Measurements from ENCODE around the gene CLEC11A. TPM values are rescaled to one million over a fixed set of nuclear protein-coding genes. Genes with fewer than 3 reads are reported as not detected.

Gene CLEC11A
- total RNA-seq, 2 experiments from 2014 or later: 2.0 to 4.5 TPM

DNA sequence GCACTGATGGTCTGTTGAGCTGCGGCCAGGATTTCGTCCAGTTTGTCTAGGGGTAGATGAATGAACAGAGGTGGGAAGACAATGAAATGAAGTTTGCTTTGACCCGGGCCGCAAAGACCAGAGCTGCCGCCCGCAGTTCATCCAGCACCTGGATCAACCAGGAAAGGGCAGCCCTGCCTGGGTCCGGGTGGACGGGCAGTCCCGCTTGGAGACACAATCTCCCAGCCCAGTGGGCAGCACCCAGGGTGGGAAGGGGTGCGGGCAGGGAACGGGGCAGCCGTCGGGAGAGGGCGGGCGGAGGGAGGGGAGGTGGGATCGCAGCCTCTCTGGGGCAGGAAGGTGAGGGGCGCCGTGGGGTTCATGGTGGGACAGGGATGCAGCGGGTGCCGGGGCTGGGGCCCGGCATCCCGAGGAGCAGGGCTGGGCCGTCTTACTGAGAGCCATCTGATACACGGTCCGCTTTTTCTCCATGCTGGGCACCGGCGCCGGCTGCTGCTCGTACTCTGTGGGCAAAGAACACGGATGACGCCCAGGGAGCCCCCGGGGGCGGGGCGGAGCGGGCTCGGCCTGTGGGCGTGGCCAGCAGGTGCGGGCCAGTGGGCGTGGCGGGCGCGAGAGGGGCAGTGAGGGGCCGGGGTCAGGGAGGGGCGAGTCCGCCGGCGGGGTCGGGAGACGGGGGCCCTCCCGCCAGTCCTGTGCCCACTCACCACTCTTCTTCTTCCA lies 36.7 kb upstream of the CLEC11A start:
- no peak for TF ChIP-seq EZH2phosphoT487 (IDR thresholded peaks at IDR 0.05; ENCODE audit: borderline replicate concordance, low read depth, low read length)
- TF ChIP-seq, protein P1, sequence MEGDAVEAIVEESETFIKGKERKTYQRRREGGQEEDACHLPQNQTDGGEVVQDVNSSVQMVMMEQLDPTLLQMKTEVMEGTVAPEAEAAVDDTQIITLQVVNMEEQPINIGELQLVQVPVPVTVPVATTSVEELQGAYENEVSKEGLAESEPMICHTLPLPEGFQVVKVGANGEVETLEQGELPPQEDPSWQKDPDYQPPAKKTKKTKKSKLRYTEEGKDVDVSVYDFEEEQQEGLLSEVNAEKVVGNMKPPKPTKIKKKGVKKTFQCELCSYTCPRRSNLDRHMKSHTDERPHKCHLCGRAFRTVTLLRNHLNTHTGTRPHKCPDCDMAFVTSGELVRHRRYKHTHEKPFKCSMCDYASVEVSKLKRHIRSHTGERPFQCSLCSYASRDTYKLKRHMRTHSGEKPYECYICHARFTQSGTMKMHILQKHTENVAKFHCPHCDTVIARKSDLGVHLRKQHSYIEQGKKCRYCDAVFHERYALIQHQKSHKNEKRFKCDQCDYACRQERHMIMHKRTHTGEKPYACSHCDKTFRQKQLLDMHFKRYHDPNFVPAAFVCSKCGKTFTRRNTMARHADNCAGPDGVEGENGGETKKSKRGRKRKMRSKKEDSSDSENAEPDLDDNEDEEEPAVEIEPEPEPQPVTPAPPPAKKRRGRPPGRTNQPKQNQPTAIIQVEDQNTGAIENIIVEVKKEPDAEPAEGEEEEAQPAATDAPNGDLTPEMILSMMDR (conservative IDR thresholded peaks at IDR 0.05; ENCODE audit: low read length): no peak
- Histone ChIP-seq H4K20me1 (ENCODE audit: insufficient read depth, low read length) (no peaks in the 10 kb centered on the region), H3K36me3 (ENCODE audit: insufficient read depth, low read length) (no peaks in the 10 kb centered on the region), H3K4me3 (ENCODE audit: low read depth, low read length, poor library complexity, severe bottlenecking) (no peak overlapping the region), H3K9me3 (ENCODE audit: low read length) (no peaks in the 10 kb centered on the region), H3K4me2 (ENCODE audit: low read length) (no peak overlapping the region), H3K79me2 (ENCODE audit: insufficient read depth, low read depth, low read length) (no peaks in the 10 kb centered on the region), H3K27ac (ENCODE audit: low read depth, low read length, poor library complexity, severe bottlenecking) (no peak overlapping the region), H2AFZ (ENCODE audit: low read length) (no peak overlapping the region), H3K9me2 (ENCODE audit: insufficient read depth, low read length) (no peaks in the 10 kb centered on the region), H3K4me1 (ENCODE audit: insufficient read depth, low read length, poor library complexity, severe bottlenecking) (peaks cover 5% of the 10 kb centered on the region)
- no TSS peak for BruUV-seq (replicated peaks)
- ChIA-PET CTCF (ENCODE audit: unreplicated experiment) (no interaction called here), POLR2A (no interaction called here)
- intact Hi-C loops (cut with micrococcal nuclease; ENCODE audit: unreplicated experiment): no loop called here
- DNase-seq (ENCODE audit: low spot score): no peak

DNA sequence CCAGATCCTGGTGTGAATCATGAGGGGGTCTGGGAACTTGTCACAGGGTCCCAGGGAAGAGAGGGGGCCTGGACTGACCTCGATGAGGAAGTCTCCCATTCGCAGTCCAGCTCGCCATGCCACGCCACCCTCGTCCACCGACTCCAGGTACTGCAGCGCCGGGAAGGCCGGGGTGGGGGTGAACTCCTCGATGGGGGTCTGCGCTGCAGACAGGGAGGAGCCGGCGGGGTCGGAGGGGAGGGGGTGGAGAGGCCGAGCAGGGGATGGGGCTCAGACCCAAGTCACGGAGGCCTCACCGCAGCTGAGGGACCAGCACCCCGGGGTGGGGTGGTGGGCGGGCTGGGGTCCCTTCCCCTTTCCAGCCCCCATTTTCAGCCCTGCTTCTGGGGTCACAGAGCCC lies 34.4 kb upstream of the CLEC11A start:
- Histone ChIP-seq H3K4me2 (ENCODE audit: low read length) (no peak overlapping the region), H3K79me2 (ENCODE audit: insufficient read depth, low read depth, low read length) (no peaks in the 10 kb centered on the region), H2AFZ (ENCODE audit: low read length) (no peak overlapping the region), H3K9me2 (ENCODE audit: insufficient read depth, low read length) (no peaks in the 10 kb centered on the region), H4K20me1 (ENCODE audit: insufficient read depth, low read length) (no peaks in the 10 kb centered on the region), H3K27ac (ENCODE audit: low read depth, low read length, poor library complexity, severe bottlenecking) (no peak overlapping the region), H3K4me1 (ENCODE audit: insufficient read depth, low read length, poor library complexity, severe bottlenecking) (no peaks in the 10 kb centered on the region), H3K9me3 (ENCODE audit: low read length) (no peaks in the 10 kb centered on the region), H3K4me3 (ENCODE audit: low read depth, low read length, poor library complexity, severe bottlenecking) (no peak overlapping the region), H3K36me3 (ENCODE audit: insufficient read depth, low read length) (no peaks in the 10 kb centered on the region)
- BruUV-seq (replicated peaks): no TSS peak
- DNase-seq (ENCODE audit: low spot score): no peak
- intact Hi-C loops (cut with micrococcal nuclease; ENCODE audit: unreplicated experiment): no loop called here
- CTCF ChIA-PET (ENCODE audit: unreplicated experiment): no interaction called here
- POLR2A ChIA-PET: interaction anchor here (0.6 kb wide), 1 partner anchor 14 kb away, joined by 4 read pairs; no protein-coding TSS in a partner anchor
- TF ChIP-seq, protein P1 (conservative IDR thresholded peaks at IDR 0.05; ENCODE audit: low read length): no peak
- TF ChIP-seq EZH2phosphoT487 (IDR thresholded peaks at IDR 0.05; ENCODE audit: borderline replicate concordance, low read depth, low read length): no peak

DNA sequence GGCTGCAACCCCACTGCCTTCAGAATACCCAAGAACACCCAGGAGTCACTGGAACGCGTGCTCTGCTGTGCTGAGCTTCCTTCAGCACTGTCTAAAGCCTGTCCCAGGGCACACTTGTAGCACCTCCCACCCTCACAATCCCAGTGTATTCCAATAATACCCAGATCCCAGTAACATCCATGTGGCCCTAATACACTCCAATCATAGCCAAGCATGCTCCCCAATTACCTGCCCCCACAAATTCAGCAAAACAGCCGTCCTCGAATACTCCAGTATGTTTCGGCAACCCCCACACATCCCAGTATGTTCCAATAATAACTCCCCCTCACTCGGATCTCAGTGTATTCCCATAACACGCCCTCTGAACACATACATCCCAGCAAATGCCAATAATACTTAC lies 32.7 kb upstream of the CLEC11A start:
- H2AFZ ChIP-seq (ENCODE audit: low read length): no peak overlapping the region
- TF ChIP-seq, protein P1 (conservative IDR thresholded peaks at IDR 0.05; ENCODE audit: low read length): no peak
- no peaks in the 10 kb centered on the region for H3K79me2 ChIP-seq (ENCODE audit: insufficient read depth, low read depth, low read length)
- no peak overlapping the region for H3K4me2 ChIP-seq (ENCODE audit: low read length)
- H3K9me2 ChIP-seq (ENCODE audit: insufficient read depth, low read length): no peaks in the 10 kb centered on the region
- intact Hi-C loops (cut with micrococcal nuclease; ENCODE audit: unreplicated experiment): no loop called here
- H3K36me3 ChIP-seq (ENCODE audit: insufficient read depth, low read length): no peaks in the 10 kb centered on the region
- ChIA-PET CTCF (ENCODE audit: unreplicated experiment) (no interaction called here), POLR2A (no interaction called here)
- H4K20me1 ChIP-seq (ENCODE audit: insufficient read depth, low read length): no peaks in the 10 kb centered on the region
- H3K4me1 ChIP-seq (ENCODE audit: insufficient read depth, low read length, poor library complexity, severe bottlenecking): no peaks in the 10 kb centered on the region
- no peaks in the 10 kb centered on the region for H3K9me3 ChIP-seq (ENCODE audit: low read length)
- H3K27ac ChIP-seq (ENCODE audit: low read depth, low read length, poor library complexity, severe bottlenecking): no peak overlapping the region
- no peak for DNase-seq (ENCODE audit: low spot score)
- BruUV-seq (replicated peaks): no TSS peak
- H3K4me3 ChIP-seq (ENCODE audit: low read depth, low read length, poor library complexity, severe bottlenecking): no peak overlapping the region

Measured in OCI-LY7 (cell line).